GM18505 (cell line): ENCODE results near the gene PRRT2.
"Not testable (repeated sequence)": the region's sequence is repeated elsewhere in the genome, so short reads cannot be mapped to it uniquely, and the experiment has no call there.

ENCODE experiments used
- ATAC-seq: cut with Tn5 transposase; IDR thresholded peaks from one replicate; pipeline ENCODE4 v1.9.1; 2021; ENCODE audit not compliant: unreplicated experiment
- POLR2A ChIP-seq: IDR thresholded peaks from 4 replicates; pipeline ENCODE4 v1.6.1; 2011; ENCODE audit warnings: borderline replicate concordance; ENCODE audit not compliant: insufficient read depth, insufficient read length; ENCODE audit errors: extremely low read depth

The PRRT2 gene

GRCh38 chr16:29811896-29812665, at the start of gene PRRT2:
TSS of gene PRRT2 (plus strand) at chr16:29812193. CDS start at chr16:29813055, 862 bp downstream.
- no peak for TF ChIP-seq POLR2A
- no peak for ATAC-seq

- no peak for ATAC-seq
- TF ChIP-seq POLR2A, result no peak
Observed at GRCh38 chr16:29763326-29763725, 48.7 kb upstream of the PRRT2 start.

- no peak for TF ChIP-seq POLR2A
- ATAC-seq, result no peak
Observed at GRCh38 chr16:29765167-29766032, 46.6 kb upstream of the PRRT2 start.

GRCh38 chr16:29766571-29766970, 45.4 kb upstream of the PRRT2 start:
- no peak for TF ChIP-seq POLR2A
- no peak for ATAC-seq

- TF ChIP-seq POLR2A, result no peak
- ATAC-seq, result no peak
Observed at GRCh38 chr16:29767062-29767461, 44.9 kb upstream of the PRRT2 start.

GRCh38 chr16:29769507-29769906, 42.5 kb upstream of the PRRT2 start:
- no peak for TF ChIP-seq POLR2A
- no peak for ATAC-seq

- no peak for ATAC-seq
- TF ChIP-seq POLR2A, result no peak
Observed at GRCh38 chr16:29770250-29770929, 41.6 kb upstream of the PRRT2 start.

GRCh38 chr16:29772330-29772729, 39.7 kb upstream of the PRRT2 start:
- ATAC-seq, result not testable (repeated sequence)

- TF ChIP-seq POLR2A, result no peak
- ATAC-seq, result no peak
Observed at GRCh38 chr16:29774730-29775129, 37.3 kb upstream of the PRRT2 start.

- no peak for TF ChIP-seq POLR2A
Observed at GRCh38 chr16:29775742-29776408, 36.1 kb upstream of the PRRT2 start.

GRCh38 chr16:29777576-29778350, 34.2 kb upstream of the PRRT2 start, which contains the start of gene ZG16:
TSS of gene ZG16 (plus strand) at chr16:29778256. CDS start at chr16:29779267, 1,011 bp downstream.
- no peak for TF ChIP-seq POLR2A
- no peak for ATAC-seq

More at GRCh38 chr16:29775742-29776408, 36.1 kb upstream of the PRRT2 start:
- no peak for ATAC-seq

- no peak for TF ChIP-seq POLR2A
- ATAC-seq, result no peak
Observed at GRCh38 chr16:29779474-29779873, 32.5 kb upstream of the PRRT2 start.

GRCh38 chr16:29783094-29783953, 28.7 kb upstream of the PRRT2 start:
- ATAC-seq, result not testable (repeated sequence)
